Inferior parietal cortex (tissue), 1 donor: ENCODE measurements around the gene KCNQ1.

Experiments
- DNase-seq: peaks from one replicate; pipeline ENCODE4 v3.0.0-alpha.2; 2016; ENCODE audit errors: extremely low spot score

KCNQ1 gene

GRCh38 chr11:2766166-2766565 lies 321.4 kb downstream of the KCNQ1 start:
- DNase-seq, result no peak

- no peak for DNase-seq
These were observed 322.3 kb downstream of the KCNQ1 start for GRCh38 chr11:2767071-2767470.

- DNase-seq, result no peak
These were observed 323.0 kb downstream of the KCNQ1 start for GRCh38 chr11:2767801-2768200.

GRCh38 chr11:2768471-2769408 lies 323.9 kb downstream of the KCNQ1 start:
- DNase-seq, result no peak

GRCh38 chr11:2769409-2770095 lies 324.7 kb downstream of the KCNQ1 start:
- DNase-seq, result no peak

- no peak for DNase-seq
These were observed 325.4 kb downstream of the KCNQ1 start for GRCh38 chr11:2770096-2770751.

GRCh38 chr11:2770761-2771301 lies 326.0 kb downstream of the KCNQ1 start:
- no peak for DNase-seq

GRCh38 chr11:2771758-2772466 lies 327.1 kb downstream of the KCNQ1 start:
- no peak for DNase-seq

- DNase-seq, result no peak
These were observed 327.8 kb downstream of the KCNQ1 start for GRCh38 chr11:2772544-2773031.

- no peak for DNase-seq
These were observed 329.6 kb downstream of the KCNQ1 start for GRCh38 chr11:2774173-2775082.

GRCh38 chr11:2775083-2775625 lies 330.3 kb downstream of the KCNQ1 start:
- no peak for DNase-seq

GRCh38 chr11:2775626-2776350 lies 331.0 kb downstream of the KCNQ1 start:
- DNase-seq, result no peak

- no peak for DNase-seq
These were observed 331.7 kb downstream of the KCNQ1 start for GRCh38 chr11:2776351-2777061.

GRCh38 chr11:2777386-2777785 lies 332.6 kb downstream of the KCNQ1 start:
- no peak for DNase-seq

- peak; percentile 8 for DNase-seq
These were observed 333.2 kb downstream of the KCNQ1 start for GRCh38 chr11:2777871-2778629.

GRCh38 chr11:2778630-2779498 lies 334.1 kb downstream of the KCNQ1 start:
- DNase-seq, result peak; percentile 81

- DNase-seq, result no peak
These were observed 334.7 kb downstream of the KCNQ1 start for GRCh38 chr11:2779499-2779980.
